GM20000 (cell line): Measurements from ENCODE around the gene PCBP1.
"Not testable (repeated sequence)": the region's sequence is repeated elsewhere in the genome, so short reads cannot be mapped to it uniquely, and the experiment has no call there.

ENCODE experiments used
- DNase-seq: peaks from one replicate; pipeline ENCODE4 v3.0.0; 2012; ENCODE audit warnings: low spot score
- TF ChIP-seq, protein P1 (sequence below): IDR thresholded peaks from 2 replicates; pipeline ENCODE4 v1.5.1; 2012; ENCODE audit warnings: mild to moderate bottlenecking, control low read depth; ENCODE audit errors: extremely low read depth, missing control alignments

Gene PCBP1

DNA sequence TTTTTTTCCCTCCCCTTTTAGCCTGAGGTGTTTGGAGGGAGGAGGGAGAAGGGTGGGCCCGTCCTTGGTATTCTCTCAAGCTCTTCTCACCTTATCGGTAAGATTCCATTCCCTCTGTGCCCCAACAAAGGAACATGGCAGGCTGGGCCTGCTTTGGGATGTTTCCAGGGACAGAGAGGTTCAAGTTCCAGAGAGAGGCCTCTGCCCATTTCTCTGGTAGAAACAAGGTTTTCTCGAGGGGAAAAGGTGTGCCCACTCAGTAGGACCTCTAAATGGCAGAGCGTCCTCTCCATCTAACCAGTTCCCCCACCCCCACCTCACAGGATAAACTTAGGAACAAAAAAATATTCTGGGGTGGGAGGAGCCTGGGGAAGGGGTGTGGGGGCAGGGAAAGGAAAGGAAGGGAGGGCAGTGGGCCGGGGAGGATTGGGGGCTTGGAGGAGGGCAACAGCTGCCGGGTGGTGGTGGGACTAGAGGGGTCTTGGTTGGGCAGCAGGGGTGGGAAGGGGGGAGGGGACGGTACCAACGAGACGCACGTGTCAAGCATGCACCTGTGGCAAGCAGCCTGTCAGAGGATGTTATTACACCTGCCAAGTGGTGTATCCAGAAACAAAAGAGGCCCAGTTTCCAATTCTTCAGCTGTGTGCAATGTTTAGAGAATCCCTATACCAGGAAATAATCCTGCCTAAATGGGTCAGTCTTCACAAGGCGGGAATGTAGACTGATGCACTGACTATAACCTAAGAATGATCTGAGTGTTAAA is 2.1 kb downstream of the PCBP1 start:
- TF ChIP-seq, protein P1, sequence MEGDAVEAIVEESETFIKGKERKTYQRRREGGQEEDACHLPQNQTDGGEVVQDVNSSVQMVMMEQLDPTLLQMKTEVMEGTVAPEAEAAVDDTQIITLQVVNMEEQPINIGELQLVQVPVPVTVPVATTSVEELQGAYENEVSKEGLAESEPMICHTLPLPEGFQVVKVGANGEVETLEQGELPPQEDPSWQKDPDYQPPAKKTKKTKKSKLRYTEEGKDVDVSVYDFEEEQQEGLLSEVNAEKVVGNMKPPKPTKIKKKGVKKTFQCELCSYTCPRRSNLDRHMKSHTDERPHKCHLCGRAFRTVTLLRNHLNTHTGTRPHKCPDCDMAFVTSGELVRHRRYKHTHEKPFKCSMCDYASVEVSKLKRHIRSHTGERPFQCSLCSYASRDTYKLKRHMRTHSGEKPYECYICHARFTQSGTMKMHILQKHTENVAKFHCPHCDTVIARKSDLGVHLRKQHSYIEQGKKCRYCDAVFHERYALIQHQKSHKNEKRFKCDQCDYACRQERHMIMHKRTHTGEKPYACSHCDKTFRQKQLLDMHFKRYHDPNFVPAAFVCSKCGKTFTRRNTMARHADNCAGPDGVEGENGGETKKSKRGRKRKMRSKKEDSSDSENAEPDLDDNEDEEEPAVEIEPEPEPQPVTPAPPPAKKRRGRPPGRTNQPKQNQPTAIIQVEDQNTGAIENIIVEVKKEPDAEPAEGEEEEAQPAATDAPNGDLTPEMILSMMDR = no peak
- DNase-seq = peak; percentile 22

DNA sequence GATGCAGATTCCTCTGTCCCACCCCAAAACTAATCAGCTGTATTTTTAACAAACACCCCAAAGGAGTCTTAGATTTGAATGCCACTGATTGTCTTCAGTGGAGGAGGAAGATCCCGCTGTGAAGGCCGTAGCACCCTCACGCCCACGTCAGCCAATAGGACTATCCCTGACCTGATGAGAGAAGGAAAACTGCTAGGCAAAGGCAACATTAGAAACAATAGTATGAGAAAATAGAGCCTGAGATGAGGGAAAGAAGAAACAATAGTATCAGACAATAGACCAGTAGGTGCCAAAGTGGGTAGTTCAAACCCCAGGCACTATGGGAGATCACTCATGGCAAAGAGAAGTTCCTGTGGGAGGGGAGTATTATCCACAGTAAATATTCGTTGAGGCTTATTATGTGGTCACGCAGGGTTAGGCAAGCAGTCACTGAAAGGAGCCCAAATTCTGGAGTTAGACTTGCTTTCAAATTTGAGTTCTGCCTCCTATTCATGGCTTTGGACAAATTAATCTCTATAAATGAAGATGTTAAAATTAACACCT is 2.8 kb downstream of the PCBP1 start:
- DNase-seq = no peak
- TF ChIP-seq, protein P1 = no peak

GRCh38 chr2:70090706-70091334 is 3.5 kb downstream of the PCBP1 start:
- no peak for DNase-seq
- TF ChIP-seq, protein P1 = no peak

GRCh38 chr2:70091364-70091763 is 4.1 kb downstream of the PCBP1 start:
- no peak for DNase-seq
- TF ChIP-seq, protein P1 = no peak

DNA sequence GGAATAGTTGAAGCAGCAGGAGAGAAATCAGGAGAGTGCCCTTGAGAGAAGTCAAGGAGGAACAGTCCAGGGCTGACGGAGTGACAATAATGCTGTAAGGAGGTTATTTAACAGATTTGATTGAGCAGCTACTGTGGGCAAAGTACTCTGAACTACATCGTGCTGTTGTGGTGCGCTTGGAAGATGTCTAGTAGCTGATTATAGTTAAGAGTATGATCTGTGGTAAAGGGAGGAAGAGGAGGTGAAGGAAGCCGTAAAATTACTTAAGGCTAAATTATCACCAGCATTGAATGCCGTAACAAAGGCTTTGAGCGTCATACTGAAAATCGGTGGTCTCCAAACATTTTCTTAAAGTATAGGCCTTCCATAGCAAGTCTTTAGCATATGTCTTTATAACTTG is 4.5 kb downstream of the PCBP1 start:
- TF ChIP-seq, protein P1 = no peak
- no peak for DNase-seq

- not testable (repeated sequence) for DNase-seq
Measured at GRCh38 chr2:70092576-70093243, 5.4 kb downstream of the PCBP1 start.

GRCh38 chr2:70094171-70094977 is 7.1 kb downstream of the PCBP1 start:
- TF ChIP-seq, protein P1 = no peak
- peak; percentile 10 for DNase-seq
